HG03432 (cell line): ENCODE measurements around the gene TJP1.
"Not testable (repeated sequence)": the region's sequence is repeated elsewhere in the genome, so short reads cannot be mapped to it uniquely, and the experiment has no call there.

Experiments used
- ATAC-seq: cut with Tn5 transposase; IDR thresholded peaks from one replicate; pipeline ENCODE4 v1.9.1; 2021; ENCODE audit warnings: mild to moderate bottlenecking, moderate library complexity; ENCODE audit not compliant: unreplicated experiment

The TJP1 gene

DNA sequence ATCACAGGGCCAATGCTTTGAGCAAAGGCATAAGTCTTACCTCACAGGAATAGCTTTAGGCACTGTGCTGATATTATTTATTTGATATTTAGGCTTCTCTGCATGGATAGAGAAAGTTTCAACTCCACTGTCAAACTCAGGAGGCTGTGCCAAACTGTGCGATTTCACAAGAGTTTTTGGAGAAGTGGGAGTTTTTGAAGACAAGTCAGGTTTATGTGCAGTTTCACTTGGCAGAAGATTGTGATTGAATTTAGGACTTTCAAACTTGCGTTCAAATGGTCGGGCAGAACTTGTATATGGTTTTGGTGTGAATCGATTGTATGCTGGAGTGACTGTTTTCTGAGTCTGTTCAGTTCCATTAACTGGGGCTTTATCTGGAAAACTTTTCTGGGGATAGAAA is 113.7 kb downstream of the TJP1 start:
- no peak for ATAC-seq

DNA sequence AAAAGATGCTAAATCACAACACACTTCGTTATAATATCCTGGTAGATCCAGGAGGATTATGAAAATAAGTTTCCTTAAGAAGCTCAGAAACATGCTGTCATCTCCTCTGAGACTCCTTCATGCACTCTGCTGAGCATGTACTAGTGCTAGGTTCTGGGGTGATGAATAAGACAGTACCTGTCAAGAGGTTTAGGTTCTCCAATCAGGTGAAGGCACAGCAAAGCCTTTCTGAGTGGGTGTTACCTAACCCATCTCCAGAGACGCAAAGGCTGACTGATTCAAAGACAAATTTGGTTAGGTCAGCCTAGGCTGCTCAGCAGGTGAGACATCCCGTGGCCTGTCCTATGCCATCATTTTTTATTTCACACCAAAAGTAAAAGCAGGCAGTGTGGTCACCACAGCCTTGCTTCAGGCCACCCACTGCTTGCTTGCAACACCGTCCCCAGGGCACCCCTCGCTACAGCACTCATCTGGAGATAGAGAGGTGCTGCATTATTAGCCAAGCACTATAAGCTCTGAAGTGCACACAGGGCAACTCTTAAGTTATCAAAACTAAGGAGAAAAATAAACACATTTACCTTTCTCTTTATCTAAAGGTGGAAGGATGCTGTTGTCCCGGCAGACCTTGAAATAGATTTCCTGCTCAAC is 117.2 kb downstream of the TJP1 start:
- no peak for ATAC-seq

DNA sequence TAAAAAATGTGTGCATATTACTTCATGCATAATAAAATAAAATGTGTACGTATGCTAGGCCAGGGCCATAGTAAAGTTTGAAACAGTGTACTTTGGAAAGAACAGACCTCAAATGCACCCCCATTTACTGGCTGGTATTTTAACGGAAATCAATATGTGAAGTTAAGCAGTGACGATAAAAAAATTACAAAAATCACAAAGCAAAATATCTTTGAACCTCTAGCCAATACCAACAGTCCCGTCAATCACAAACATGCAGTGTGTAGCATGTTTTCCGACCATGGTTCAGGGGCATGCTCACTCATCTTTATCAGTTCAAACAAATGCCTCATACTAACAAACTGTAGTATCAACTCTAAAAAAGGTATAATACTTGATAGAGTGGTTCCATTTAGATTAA is 121.1 kb downstream of the TJP1 start:
- no peak for ATAC-seq

DNA sequence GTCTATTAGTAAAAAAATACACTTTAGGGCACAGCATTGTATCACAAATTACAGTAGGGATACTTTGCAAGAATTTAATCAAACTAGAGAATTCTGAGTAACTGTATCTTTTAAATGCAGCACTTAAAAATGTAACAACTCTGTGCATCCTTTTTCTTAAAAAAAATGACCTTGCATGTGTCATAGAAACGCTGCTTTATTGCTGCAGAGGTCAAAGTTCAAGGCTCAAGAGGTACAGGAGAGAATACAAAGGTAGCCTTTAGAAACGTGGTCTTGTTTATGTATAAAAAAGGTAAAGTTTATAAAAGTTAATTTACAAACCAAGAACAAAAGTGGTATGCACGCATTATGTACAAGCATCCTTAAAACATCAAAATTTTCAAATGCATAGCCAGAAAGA is 122.0 kb downstream of the TJP1 start:
- no peak for ATAC-seq

DNA sequence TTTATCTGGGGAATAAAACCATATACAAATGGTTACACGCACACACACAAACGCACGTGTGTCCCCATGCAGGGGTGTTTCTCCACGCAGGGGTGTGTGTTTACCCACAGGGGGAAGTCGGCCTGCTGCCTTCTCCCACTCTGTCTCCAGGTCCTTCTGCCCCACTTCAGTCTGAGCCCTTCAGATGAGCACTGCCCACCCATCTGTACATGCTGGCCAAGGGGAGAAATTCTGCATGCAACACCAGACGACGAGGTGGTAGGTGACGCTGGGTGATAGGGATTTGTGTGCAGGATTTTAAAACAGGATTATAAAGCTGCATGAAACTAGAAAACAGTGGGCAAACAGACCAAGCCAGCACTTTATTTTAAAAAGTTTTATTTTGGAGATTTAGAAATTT is 122.5 kb downstream of the TJP1 start:
- no peak for ATAC-seq

DNA sequence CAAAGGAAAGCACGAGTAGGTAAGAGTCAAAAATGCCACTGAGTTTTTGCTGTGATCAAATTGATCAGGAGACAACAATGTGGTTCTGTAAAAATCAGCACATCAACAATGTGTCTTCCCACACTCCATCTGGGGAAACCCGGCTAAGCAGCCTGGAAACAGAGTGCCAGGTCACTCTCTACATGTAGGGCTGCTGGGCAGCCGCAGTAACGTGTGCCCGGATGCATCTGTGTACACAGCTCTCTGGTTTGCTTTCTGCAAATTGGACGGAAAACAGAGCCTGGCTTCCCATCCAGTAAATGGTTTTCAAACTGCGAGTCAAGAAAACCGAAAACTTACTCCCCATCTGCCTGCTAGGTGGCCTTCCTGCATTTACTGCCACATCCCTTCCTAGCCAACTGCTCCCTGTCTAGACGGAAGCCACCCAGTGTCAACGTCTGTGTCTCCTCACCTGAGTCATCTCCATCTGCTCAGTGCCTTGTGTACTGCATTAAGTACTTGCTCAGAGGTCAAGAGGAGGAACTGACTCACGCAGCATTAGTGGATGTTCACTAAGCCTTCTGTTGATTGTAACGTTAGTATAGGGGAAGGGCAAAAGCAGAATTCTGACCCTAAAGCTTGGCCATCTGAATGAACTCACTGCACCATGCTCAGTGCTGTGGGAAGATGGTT is 124.1 kb downstream of the TJP1 start:
- ATAC-seq, result no peak

DNA sequence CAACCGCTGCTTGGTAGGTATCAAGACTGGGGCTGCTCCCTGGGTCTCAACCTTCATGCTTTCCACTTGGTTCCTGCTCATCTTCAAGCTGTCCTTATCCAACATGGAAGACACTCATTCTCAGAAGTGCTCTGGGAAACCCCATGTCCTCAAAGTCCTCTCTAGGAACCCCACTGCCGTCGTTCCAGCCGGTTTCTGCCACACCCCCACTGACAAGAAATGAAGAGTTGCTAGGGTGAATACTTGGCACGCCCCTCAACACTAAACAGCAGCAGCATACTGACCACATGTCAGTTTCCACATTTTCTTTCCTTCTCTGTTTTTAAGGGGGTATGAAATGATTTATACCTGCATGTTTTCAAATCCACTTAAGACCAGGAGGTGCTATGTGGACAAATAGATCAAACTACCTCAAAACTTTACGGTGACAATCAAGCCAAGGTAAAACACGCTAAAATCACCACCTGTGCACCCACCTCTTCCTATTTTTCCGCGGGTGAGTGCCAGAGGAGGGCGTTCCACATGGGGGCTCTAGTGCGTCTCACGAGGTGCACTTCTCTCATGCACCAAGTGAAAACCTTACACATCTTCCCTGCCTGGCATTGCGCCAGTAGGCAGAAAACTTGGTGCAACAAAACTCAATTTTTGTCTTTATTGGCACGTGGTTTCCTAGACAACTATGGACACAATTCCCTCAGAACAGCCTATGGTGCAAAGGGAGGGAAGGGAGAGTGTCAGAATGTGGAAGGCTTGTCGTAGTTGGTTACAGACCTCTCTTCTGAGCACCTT is 125.1 kb downstream of the TJP1 start:
- ATAC-seq, result no peak

DNA sequence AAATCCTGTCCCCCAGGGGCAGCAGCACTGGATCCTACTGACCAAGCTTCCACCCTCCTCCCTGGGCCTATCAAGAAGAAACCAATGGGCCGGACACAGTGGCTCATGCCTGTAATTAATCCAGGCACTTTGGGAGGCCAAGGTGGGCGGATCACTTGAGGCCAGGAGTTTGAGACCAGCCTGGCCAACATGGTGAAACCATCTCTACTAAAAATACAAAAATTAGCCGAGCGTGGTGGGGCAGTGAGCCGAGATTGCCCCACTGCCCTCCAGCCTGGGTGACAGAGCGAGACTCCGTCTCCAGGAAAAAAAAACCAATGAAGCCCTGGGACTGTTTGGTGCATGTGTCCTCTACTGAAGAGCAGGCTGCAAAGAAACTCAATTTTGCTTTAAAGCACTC is 125.8 kb downstream of the TJP1 start:
- ATAC-seq, result not testable (repeated sequence)

DNA sequence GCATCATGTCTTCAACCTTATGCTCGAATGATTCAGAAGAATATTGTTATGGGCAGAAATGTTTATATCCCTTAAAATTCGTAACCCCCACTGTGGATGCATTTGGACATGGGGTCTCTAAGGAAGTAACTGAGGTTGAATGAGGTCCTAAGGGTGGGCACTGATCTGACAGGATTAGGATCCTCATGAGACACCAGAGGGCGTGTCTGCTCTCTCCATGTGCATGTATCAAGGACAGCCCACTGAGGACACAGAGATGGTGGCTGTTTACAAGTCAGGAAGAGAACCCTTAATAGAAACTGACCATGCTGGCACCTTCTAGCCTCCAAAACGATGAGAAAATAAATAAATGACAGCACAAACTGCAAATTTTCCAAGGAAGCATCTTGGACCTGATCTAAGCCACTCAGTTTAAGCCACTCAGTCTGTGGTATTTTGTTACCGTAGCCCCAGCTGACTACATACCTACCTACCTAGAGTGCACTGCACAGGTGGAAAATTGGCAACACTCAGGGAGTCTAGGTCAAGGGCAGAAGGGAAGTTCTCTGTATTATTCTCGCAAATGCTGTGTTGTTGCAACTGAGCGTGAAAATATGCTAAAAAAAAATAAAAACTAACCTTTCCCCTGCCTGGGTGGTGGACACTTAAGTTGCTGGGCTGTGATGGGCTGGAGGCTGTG is 126.6 kb downstream of the TJP1 start:
- ATAC-seq, result no peak

DNA sequence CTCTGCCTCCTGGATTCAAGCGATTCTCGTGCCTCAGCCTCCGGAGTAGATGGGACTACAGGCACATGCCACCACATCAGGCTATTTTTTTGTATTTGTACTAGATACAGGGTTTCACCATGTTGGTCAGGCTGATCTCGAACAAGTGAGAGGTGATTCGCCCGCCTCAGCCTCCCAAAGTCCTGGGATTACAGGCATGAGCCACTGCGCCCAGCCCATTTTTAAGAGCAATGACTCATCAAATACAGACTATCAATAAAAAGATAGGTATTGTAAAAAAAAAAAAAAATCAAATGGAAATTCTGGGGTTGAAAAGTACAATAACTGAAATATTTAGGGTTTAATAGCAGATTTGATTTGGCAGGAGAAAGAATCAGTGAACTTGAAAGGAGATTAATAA is 129.0 kb downstream of the TJP1 start:
- ATAC-seq, result no peak

DNA sequence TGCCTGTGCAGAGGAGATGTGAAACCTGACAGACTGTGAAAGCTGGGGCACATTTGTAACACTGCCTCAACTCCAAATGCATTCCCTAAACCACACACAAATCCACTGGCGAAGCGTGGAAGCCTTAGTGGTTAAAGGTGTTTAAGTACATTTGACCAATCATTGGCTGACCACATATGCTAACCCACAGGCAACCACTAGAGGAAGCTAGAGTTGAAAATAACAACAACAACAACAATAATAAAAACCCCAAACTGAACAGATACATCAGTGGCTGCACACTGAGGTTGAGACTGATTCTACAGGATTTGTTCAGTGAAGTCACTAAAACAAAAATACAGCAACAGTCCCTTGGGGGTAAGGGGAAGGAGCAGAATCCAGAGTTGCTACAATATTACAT is 129.7 kb downstream of the TJP1 start:
- no peak for ATAC-seq

DNA sequence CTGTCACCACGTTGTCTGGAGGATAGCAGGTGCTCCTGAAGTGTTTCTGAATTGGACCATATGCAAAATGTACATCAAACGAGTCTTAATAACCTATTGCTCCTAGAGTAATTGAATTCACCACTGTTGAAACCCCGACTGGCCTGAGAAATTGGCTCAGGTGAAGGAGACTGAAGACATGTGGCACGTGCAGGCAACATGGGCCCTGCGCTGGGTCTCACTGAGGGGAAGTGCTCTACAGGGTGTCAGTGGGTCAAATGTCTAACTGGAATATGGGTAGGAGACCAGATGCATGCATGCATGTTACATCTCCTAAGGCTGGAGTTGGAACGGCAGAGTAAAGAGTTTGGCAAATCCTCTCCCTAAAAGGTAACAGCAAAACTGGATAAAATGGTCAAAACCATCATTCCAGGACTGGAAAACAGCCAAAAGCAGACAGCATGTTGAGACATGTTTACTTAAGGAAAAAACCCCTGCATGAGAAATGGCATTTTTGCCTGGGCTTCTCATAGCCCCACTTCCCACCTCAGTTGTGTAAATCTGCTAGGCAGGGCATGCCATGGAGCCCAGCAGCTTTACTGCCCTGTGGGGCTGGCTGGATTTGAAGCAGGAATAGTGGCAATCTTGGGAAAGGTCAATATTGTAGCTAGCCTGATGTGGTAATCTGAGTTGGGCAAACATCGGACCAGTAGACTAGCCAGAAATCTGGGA is 131.3 kb downstream of the TJP1 start:
- ATAC-seq, result no peak

DNA sequence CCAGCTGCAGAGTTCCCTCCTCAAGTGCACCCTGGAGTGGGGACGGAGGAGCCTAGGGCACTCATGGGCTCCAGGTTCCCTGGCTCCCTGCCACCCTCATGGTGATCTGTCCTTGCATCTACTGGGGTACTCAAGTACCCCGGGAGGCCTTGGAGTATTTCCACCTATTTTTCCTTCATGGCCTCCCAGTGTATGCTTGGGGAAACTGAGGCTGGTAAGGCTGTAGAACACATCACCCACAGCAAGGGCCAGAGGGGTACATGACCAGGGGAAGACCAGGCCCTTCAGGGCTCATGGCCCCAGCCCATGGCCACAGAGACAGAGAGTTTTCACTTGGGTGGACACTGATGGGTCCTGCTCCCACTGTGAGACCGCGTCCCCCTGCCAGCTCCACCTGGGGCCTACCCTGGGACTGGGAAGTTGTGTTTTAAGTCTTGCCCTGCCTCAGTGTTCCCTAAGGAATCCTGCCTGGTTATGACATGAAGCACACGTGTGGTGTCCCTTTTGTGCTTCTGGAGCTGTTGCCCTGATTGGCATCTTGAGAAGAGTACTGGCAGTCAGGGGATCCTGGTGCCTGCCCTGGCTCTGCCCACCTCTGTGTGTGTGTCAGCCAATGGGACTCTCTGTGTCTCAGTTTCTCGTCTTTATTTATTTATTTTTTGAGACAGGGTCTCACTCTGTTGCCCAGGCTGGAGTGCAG is 132.8 kb downstream of the TJP1 start:
- no peak for ATAC-seq

DNA sequence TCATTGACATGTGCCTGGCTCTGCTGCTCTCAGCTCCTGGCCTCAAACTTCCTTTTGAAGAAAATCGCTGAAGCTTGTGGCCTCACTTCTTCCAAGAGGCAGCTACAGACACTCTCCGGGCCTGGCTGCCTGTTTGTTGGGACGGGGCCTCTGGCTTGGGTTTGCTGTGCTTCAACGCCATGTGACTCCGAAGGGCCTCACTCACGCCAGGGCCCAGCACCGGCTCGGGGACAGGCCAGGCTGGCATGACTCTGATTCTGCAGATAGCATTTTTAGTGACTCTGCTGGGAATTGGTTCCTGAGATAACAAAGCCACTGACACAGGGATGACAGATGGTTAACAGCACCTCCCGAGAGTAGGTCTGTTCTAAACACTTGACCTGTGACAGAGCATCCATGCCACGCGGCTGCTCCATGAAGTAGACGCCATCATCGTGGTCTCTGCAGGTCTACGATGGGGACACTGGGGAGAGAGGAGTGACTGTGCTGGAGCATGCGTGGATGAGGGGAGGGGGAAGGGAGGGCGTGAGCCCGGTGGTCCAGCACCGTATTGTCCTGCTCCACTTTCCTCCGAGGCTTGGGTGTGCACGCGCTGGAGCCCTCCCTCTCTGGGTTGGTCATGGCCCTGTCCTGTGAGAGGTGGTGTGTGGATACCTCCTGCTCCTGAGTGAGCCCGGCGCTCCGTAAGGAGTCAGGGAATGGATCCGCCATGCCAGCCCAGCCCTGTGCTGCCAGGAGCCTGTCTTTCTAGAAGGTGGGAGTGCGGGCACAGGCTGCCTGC is 133.6 kb downstream of the TJP1 start:
- ATAC-seq, result no peak

DNA sequence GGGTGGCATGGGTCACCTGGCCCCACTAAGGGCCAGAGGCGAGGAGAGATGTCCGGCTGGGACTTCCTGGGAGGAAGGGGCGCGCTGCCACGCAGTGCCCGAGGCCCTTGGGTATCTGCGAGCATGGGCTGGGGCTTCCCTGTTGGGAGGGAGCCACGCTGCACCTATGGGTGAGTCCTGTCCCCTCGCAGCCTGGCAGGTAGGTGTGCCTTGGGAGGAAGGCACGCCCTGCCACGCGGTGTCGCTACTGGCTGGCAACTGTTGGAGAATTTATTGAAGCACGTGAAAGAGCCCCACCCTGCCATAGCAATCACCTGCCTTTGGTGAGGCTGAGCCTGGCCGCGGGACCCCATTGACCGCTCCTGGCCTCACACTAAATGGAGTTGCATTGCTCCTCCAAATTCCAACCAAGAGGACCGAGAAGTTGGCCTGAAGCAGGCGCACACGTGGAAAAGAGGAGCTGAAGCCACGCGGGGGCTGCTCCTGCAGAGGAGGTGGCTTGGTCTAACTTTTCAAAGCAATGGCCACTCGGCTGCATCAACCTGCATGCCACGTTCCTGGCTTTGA is 134.2 kb downstream of the TJP1 start:
- ATAC-seq, result no peak

DNA sequence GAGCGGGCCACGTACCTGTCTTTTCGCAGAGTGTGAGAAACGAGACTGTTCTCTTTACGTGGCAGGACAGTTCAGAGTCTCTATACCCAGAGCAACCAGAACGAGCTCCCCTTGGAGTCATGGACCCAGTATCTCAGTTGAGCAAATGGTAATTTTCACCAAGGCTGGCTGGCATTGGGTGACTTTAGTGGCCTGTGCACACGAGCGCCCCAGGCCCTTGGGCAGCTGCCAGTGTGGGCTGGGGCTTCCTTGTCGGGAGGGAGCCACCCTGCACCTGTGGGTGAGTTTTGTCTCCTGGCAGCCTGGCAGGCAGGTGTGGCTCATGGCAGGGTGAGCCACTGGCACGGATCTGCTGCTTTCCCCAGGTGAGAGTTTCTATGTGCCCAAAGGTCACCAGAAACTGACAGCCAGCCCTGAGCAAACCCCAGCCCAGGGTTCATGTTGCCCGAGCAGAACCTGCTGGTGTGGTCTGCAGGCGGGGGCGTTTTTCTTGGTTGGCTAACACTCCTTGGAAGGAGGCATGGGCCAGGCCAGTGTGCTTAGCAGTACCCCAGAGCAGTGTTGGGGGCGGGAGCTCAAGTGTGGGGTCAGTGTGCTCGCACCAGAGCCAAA is 135.0 kb downstream of the TJP1 start:
- no peak for ATAC-seq

DNA sequence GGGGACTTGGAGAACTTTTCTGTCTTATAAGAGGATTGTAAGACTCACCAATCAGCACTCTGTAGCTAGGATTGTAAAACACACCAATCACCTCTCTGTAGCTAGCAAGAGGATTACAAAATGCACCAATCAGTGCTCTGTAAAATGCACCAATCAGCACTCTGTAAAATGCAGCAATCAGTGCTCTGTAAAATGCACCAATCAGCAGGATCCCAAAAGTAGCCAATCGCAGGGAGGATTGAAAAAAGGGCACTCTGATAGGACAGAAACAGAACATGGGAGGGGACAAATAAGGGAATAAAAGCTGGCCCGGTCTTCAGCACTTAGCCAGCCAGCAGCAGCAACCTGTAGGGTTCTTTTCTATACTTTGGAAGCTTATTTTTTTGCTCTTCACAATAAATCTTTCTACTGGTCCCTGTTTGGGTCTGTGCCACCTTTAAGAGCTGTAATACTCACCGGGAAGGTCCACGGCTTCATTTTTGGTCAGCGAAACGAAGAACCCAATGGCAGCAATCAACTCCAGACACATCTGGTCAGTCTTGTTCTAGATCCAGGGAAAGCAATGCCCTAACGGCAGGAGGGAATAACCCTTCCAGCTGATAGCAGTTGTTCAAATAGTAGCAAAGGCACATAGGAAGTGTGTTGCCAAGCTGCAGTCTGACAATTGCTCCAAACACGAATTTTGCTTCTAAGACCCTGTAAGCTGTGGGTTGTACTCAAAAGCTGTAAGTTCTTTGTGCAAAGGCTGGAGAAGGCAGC is 135.6 kb downstream of the TJP1 start:
- no peak for ATAC-seq

DNA sequence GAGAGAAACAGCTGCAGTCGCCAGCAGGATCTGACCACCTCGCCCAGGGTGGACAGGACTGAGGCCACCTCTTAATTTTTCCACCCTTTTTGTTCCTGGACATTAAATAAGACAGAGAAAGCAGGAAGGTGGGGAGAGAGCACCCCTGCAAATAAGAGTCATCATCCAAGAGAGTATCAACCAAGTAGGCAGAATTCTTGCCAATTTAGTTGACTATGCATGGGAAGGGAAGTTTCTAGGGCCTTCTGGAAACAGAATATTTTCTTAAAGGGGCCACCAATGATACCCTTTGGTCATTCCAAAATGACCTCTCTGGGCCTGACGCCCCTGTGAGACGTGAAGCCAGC is 136.2 kb downstream of the TJP1 start:
- no peak for ATAC-seq
